H1 (cell line): ENCODE measurements around the gene RASSF5. TPM values are rescaled to one million over a fixed set of nuclear protein-coding genes. Genes with fewer than 3 reads are reported as not detected.
A peak's percentile ranks its signal among the peaks of the same experiment; 100 is the strongest.

Experiments
- CHD1 ChIP-seq: IDR thresholded peaks from 2 replicates; pipeline ENCODE4 v1.6.1; 2012; ENCODE audit warnings: low read depth, low read length, improper control_type of control experiment
- CHD2 ChIP-seq: IDR thresholded peaks from 2 replicates; pipeline ENCODE4 v1.6.1; 2012; ENCODE audit warnings: low read length, improper control_type of control experiment
- JUN ChIP-seq: IDR thresholded peaks from 2 replicates; pipeline ENCODE4 v1.6.1; 2011; ENCODE audit warnings: low read depth, mild to moderate bottlenecking, improper control_type of control experiment, low read length
- MAFK ChIP-seq: IDR thresholded peaks from 2 replicates; pipeline ENCODE4 v1.6.1; 2012; ENCODE audit warnings: low read depth, mild to moderate bottlenecking, improper control_type of control experiment, low read length
- RBBP5 ChIP-seq: IDR thresholded peaks from 2 replicates; pipeline ENCODE4 v1.7.1; 2012; ENCODE audit warnings: low read depth, mild to moderate bottlenecking, inconsistent platforms, low read length, moderate library complexity, borderline replicate concordance
- SP2 ChIP-seq: IDR thresholded peaks from 2 replicates; pipeline ENCODE4 v1.6.1; 2012; ENCODE audit warnings: mild to moderate bottlenecking, low read length, inconsistent platforms
- SRF ChIP-seq: IDR thresholded peaks from 2 replicates; pipeline ENCODE4 v1.6.1; 2011; ENCODE audit warnings: mild to moderate bottlenecking, low read depth, low read length, moderate library complexity
- TBP ChIP-seq: IDR thresholded peaks from 2 replicates; pipeline ENCODE4 v1.6.1; 2011; ENCODE audit warnings: low read depth, low read length, improper control_type of control experiment
- TCF12 ChIP-seq: IDR thresholded peaks from 2 replicates; pipeline ENCODE4 v1.6.1; 2011; ENCODE audit warnings: low read depth, mild to moderate bottlenecking, low read length
- YY1 ChIP-seq: IDR thresholded peaks from 2 replicates; pipeline ENCODE4 v1.6.1; 2011; ENCODE audit warnings: low read depth, mild to moderate bottlenecking, low read length
- polyA plus RNA-seq, 7 experiments: library from polyadenylated mRNA; depleted of rRNA in 3 of 7; stranded (reverse) in 5 of 7; unstranded in 2 of 7; fragments of >200 nt in 5 of 7; fragments of 200-250 nt in 2 of 7; gene quantifications; 1 replicate in 5 of 7; 2 replicates in 1 of 7; 4 replicates in 1 of 7; pipeline versions ENCODE4 v1.2.1 to v1.2.3, GENCODE V29; 2011 to 2013; ENCODE audit warnings: missing spikeins in 2 of 7, mixed read lengths in 2 of 7
- total RNA-seq: library from RNA; stranded (reverse); fragmentation: NEBNext Ultra II Directional; extraction: Animal tissue kit (Norgen Biotek cat#: 25700); gene quantifications from 2 replicates; pipeline ENCODE4 v1.2.1, GENCODE V29; 2021
- TF ChIP-seq, protein P1 (sequence below): fragments of 300-600 bp; sonication (generic); IDR thresholded peaks from 2 replicates; pipeline ENCODE4 v1.7.1; 2012; ENCODE audit warnings: low read length, moderate library complexity, mild to moderate bottlenecking, inconsistent platforms; ENCODE audit not compliant: insufficient replicate concordance

Gene RASSF5
- total and polyA plus RNA-seq, 2 of the 8 experiments (the other 6 are each of a cell fraction or from before 2014, with no cell fraction given), result 0.82 to 1.8 TPM

DNA sequence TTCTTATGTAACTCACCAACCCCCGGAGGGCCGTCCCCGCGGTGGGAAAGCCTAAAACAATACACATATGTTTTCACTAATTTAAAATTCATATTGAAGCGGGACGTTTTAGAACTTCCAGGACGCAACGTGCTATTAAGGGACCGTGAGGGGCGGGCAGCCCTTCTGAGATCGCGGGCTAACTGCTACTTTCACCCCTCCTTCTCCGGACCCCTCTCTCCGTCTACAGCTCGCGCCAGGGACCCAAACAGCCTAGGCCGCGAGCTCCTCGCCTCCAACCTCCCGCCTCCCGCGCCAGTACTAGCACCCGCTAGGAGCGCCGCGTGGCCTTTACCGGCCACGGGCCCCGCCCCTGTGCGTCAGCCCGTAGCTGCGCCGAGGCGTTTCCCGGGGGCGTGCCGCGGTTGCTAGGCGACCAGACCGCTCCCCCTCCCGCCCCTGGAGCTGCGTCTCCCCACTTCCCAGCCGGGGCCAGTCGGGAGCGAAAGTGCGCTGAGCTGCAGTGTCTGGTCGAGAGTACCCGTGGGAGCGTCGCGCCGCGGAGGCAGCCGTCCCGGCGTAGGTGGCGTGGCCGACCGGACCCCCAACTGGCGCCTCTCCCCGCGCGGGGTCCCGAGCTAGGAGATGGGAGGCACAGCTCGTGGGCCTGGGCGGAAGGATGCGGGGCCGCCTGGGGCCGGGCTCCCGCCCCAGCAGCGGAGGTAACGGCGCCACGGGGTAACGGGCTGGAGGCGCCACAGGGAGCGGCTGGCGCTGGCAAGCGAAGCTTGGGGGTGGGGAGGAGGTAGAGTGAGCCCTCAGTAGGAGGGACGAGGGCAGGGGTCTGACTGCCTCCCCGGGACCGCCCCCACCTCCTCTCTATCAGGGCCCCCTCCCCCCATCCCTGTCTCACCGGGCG is 128.0 kb downstream of the RASSF5 start, which contains the start of gene DYRK3 (continued):
- TF ChIP-seq, protein P1, sequence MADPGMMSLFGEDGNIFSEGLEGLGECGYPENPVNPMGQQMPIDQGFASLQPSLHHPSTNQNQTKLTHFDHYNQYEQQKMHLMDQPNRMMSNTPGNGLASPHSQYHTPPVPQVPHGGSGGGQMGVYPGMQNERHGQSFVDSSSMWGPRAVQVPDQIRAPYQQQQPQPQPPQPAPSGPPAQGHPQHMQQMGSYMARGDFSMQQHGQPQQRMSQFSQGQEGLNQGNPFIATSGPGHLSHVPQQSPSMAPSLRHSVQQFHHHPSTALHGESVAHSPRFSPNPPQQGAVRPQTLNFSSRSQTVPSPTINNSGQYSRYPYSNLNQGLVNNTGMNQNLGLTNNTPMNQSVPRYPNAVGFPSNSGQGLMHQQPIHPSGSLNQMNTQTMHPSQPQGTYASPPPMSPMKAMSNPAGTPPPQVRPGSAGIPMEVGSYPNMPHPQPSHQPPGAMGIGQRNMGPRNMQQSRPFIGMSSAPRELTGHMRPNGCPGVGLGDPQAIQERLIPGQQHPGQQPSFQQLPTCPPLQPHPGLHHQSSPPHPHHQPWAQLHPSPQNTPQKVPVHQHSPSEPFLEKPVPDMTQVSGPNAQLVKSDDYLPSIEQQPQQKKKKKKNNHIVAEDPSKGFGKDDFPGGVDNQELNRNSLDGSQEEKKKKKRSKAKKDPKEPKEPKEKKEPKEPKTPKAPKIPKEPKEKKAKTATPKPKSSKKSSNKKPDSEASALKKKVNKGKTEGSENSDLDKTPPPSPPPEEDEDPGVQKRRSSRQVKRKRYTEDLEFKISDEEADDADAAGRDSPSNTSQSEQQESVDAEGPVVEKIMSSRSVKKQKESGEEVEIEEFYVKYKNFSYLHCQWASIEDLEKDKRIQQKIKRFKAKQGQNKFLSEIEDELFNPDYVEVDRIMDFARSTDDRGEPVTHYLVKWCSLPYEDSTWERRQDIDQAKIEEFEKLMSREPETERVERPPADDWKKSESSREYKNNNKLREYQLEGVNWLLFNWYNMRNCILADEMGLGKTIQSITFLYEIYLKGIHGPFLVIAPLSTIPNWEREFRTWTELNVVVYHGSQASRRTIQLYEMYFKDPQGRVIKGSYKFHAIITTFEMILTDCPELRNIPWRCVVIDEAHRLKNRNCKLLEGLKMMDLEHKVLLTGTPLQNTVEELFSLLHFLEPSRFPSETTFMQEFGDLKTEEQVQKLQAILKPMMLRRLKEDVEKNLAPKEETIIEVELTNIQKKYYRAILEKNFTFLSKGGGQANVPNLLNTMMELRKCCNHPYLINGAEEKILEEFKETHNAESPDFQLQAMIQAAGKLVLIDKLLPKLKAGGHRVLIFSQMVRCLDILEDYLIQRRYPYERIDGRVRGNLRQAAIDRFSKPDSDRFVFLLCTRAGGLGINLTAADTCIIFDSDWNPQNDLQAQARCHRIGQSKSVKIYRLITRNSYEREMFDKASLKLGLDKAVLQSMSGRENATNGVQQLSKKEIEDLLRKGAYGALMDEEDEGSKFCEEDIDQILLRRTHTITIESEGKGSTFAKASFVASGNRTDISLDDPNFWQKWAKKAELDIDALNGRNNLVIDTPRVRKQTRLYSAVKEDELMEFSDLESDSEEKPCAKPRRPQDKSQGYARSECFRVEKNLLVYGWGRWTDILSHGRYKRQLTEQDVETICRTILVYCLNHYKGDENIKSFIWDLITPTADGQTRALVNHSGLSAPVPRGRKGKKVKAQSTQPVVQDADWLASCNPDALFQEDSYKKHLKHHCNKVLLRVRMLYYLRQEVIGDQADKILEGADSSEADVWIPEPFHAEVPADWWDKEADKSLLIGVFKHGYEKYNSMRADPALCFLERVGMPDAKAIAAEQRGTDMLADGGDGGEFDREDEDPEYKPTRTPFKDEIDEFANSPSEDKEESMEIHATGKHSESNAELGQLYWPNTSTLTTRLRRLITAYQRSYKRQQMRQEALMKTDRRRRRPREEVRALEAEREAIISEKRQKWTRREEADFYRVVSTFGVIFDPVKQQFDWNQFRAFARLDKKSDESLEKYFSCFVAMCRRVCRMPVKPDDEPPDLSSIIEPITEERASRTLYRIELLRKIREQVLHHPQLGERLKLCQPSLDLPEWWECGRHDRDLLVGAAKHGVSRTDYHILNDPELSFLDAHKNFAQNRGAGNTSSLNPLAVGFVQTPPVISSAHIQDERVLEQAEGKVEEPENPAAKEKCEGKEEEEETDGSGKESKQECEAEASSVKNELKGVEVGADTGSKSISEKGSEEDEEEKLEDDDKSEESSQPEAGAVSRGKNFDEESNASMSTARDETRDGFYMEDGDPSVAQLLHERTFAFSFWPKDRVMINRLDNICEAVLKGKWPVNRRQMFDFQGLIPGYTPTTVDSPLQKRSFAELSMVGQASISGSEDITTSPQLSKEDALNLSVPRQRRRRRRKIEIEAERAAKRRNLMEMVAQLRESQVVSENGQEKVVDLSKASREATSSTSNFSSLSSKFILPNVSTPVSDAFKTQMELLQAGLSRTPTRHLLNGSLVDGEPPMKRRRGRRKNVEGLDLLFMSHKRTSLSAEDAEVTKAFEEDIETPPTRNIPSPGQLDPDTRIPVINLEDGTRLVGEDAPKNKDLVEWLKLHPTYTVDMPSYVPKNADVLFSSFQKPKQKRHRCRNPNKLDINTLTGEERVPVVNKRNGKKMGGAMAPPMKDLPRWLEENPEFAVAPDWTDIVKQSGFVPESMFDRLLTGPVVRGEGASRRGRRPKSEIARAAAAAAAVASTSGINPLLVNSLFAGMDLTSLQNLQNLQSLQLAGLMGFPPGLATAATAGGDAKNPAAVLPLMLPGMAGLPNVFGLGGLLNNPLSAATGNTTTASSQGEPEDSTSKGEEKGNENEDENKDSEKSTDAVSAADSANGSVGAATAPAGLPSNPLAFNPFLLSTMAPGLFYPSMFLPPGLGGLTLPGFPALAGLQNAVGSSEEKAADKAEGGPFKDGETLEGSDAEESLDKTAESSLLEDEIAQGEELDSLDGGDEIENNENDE, result no peak
- TF ChIP-seq TCF12 (no peak), RBBP5 (peak; percentile 91), SRF (no peak), TBP (peak; percentile 76), YY1 (0 out of 2 replicates have a peak, but pooled peaks have one; percentile 9), JUN (no peak), SP2 (no peak), CHD2 (no peak), CHD1 (no peak), MAFK (no peak)
